AG04450 (cell line): Measurements from ENCODE around the gene PAIP2B. TPM values are rescaled to one million over a fixed set of nuclear protein-coding genes. Genes with fewer than 3 reads are reported as not detected.
A peak's percentile ranks its signal among the peaks of the same experiment; 100 is the strongest.

ENCODE experiments used
- CTCF ChIA-PET: fragments of 300-600, 350-600 bp; formaldehyde crosslinking; extraction: SDS; loops from one replicate; lab custom pipeline; 2022; ENCODE audit warnings: antibody characterized with exemption, inconsistent platforms; lab: Charles Lee
- POLR2A ChIA-PET: fragments of 350-600 bp; formaldehyde crosslinking; extraction: SDS; loops from one replicate; lab custom pipeline; 2021; ENCODE audit warnings: antibody characterized with exemption, inconsistent platforms; lab: Yijun Ruan, JAX
- DNase-seq: peaks from one replicate; pipeline ENCODE4 v3.0.0-alpha.2; 2011; ENCODE audit warnings: low read depth, low spot score
- H3K27ac ChIP-seq: one replicate; pipeline ENCODE4 v1.5.1; 2012; ENCODE audit warnings: low read depth, low read length, control low read depth
- H3K27me3 ChIP-seq: one replicate; pipeline ENCODE4 v1.6.0; 2012; ENCODE audit warnings: low read length; ENCODE audit not compliant: control insufficient read depth, insufficient read depth
- H3K4me3 ChIP-seq: 2 replicates; pipeline ENCODE4 v1.5.1; 2011; ENCODE audit warnings: mild to moderate bottlenecking, low read depth, low read length, control low read depth
- H3K9me3 ChIP-seq: 2 replicates; pipeline ENCODE4 v1.5.1; 2012; ENCODE audit warnings: low read length; ENCODE audit not compliant: control insufficient read depth, insufficient read depth
- CTCF ChIP-seq: IDR thresholded peaks from 2 replicates; pipeline ENCODE4 v1.5.1; 2011; ENCODE audit warnings: low read depth, low read length, control low read depth, inconsistent platforms
- polyA plus RNA-seq: library from polyadenylated mRNA; depleted of rRNA; stranded (reverse); fragments of >200 nt; gene quantifications from 2 replicates; pipeline ENCODE4 v1.2.3, GENCODE V29; 2011

Gene PAIP2B
- polyA plus RNA-seq, 1 experiment = 0.24 TPM

- CTCF ChIA-PET = interaction anchor here (0.5 to 1.2 kb wide), 6 partner anchors 29 to 1666 kb away, joined by 3 to 10 read pairs (median 4); partner anchors contain the start of gene ZNF638
- Histone ChIP-seq H3K27me3 (peaks cover 14% of the 10 kb centered on the region), H3K9me3 (peaks cover 4% of the 10 kb centered on the region; the same call in 1 of the 2 replicates), H3K4me3 (no peak overlapping the region), H3K27ac (no peak overlapping the region)
- POLR2A ChIA-PET = no interaction called here
- TF ChIP-seq CTCF = peak; percentile 34
- no peak for DNase-seq
Observed at GRCh38 chr2:71223767-71224333, 3.1 kb downstream of the PAIP2B start.

GRCh38 chr2:71220743-71221142 is 6.2 kb downstream of the PAIP2B start:
- DNase-seq = no peak
- no peak overlapping the region for H3K27ac ChIP-seq
- H3K9me3 ChIP-seq = no peaks in the 10 kb centered on the region
- CTCF ChIA-PET = no interaction called here
- POLR2A ChIA-PET = no interaction called here
- H3K4me3 ChIP-seq = no peak overlapping the region
- TF ChIP-seq CTCF = no peak
- peaks cover 6% of the 10 kb centered on the region for H3K27me3 ChIP-seq

- POLR2A ChIA-PET = no interaction called here
Observed at GRCh38 chr2:71216501-71216900, 10.4 kb downstream of the PAIP2B start.

GRCh38 chr2:71215447-71215846 is 11.5 kb downstream of the PAIP2B start:
- TF ChIP-seq CTCF = no peak
- ChIA-PET CTCF (no interaction called here), POLR2A (no interaction called here)
- H3K27me3 ChIP-seq = peaks cover 3% of the 10 kb centered on the region
- no peak for DNase-seq
- H3K27ac ChIP-seq = no peak overlapping the region
- H3K4me3 ChIP-seq = no peak overlapping the region
- H3K9me3 ChIP-seq = no peaks in the 10 kb centered on the region

More at GRCh38 chr2:71216501-71216900, 10.4 kb downstream of the PAIP2B start:
- Histone ChIP-seq H3K27ac (no peak overlapping the region), H3K4me3 (no peak overlapping the region), H3K9me3 (no peaks in the 10 kb centered on the region), H3K27me3 (peaks cover 3% of the 10 kb centered on the region)
- CTCF ChIA-PET = interaction anchor here (0.7 kb wide), 1 partner anchor 83 kb away, joined by 3 read pairs; no protein-coding TSS in a partner anchor
- no peak for TF ChIP-seq CTCF
- no peak for DNase-seq

GRCh38 chr2:71212336-71212735 is 14.6 kb downstream of the PAIP2B start:
- ChIA-PET POLR2A (no interaction called here), CTCF (no interaction called here)
- Histone ChIP-seq H3K9me3 (no peaks in the 10 kb centered on the region), H3K27me3 (peaks cover 3% of the 10 kb centered on the region), H3K4me3 (no peak overlapping the region), H3K27ac (no peak overlapping the region)
- DNase-seq = no peak
- TF ChIP-seq CTCF = no peak
